Measurements from ENCODE around the gene CRABP2.

GRCh38 chr1:156689953-156690674 is 15.3 kb downstream of the CRABP2 start:
- TF ChIP-seq CTCF (IDR thresholded peaks at IDR 0.05; ENCODE audit: low read depth, low read length) (no peak), EZH2phosphoT487 (IDR thresholded peaks at IDR 0.05; ENCODE audit: low read depth) (no peak)
